Putamen (tissue), 1 donor: ENCODE measurements around the gene PYM1.
A peak's percentile ranks its signal among the peaks of the same experiment; 100 is the strongest.
"Not testable (repeated sequence)": the region's sequence is repeated elsewhere in the genome, so short reads cannot be mapped to it uniquely, and the experiment has no call there.

Experiments used
- DNase-seq: peaks from one replicate; pipeline ENCODE4 v3.0.0-alpha.2; 2016; ENCODE audit warnings: low spot score

Gene PYM1

GRCh38 chr12:55909513-55909884 lies 18.2 kb downstream of the PYM1 start:
- DNase-seq = no peak

- DNase-seq = peak; percentile 10
These were observed 18.8 kb downstream of the PYM1 start for GRCh38 chr12:55908726-55909512.

DNA sequence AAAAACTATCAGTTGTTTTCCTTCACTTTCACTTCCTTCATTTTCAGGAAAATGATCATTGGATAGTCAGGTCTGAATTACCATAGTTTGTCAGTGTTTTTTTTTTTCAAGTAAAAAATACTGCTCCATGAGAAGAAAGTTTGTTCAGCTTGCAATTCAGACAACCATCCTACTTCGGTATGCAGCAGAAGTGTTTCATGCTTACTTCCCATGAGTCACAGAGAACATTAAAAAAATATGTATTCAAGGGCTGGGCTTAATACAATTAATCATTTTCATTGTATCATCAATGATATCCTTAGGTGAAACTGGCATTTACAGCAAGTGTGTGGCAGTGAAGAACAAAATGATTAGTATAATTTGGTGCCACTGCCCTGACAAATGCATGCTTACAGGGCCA lies 21.6 kb downstream of the PYM1 start:
- DNase-seq = no peak

- DNase-seq = no peak
These were observed 25.7 kb downstream of the PYM1 start for GRCh38 chr12:55901881-55902490.

DNA sequence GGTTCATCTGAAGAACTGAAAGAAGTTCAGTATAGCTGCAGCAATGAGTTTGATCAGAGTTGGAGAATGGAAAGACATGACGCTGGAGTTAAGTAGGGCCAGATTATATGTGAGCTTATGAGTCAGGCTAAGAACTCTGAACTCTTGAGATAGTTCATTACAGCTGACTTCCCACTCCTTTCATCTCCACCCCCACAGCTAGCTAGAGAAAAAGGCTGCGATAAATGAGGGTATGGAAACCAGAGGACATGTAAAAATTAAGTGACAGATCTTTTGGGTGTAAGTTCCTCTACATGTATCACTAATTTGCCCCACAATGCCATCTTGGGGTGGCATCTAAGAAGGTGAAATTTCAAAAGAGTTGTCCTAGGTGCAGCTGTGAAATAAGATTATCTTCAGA lies 28.6 kb downstream of the PYM1 start:
- DNase-seq = peak; percentile 8

DNA sequence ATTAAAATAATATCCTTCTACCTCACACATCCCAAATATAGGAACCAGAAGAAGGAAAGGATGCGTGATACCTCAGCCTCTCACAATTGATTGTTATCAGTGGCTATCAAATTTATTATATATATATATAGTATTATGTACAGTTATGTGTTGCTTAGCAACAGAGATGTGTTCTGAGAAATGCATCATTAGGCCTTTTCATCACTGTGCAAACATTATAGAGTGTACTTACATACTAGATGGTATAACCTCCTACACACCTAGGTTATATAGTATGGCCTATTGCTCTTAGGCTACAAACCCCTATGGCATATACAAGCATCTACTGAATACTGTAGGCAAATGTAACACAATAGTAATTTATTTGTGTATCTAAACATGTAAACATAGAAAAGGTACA lies 34.0 kb downstream of the PYM1 start:
- DNase-seq = no peak

DNA sequence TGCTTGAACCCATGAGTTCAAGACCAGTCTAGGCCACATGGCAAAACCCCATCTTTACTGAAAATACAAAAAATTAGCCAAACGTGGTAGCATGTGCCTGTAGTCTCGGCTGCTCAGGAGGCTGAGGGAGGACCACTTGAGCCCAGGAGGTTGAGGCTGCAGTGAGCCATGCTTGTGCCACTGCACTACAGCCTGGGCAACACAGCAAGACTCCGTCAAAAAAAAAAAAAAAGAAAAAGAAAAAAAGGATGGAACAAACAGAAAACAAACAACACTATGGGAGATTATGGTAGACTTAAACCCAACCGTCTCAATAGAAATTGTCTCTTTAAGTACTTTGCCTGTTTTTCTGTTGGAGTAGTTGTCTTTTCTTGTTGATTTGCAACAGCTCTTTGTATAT lies 36.4 kb downstream of the PYM1 start:
- no peak for DNase-seq

- DNase-seq = no peak
These were observed 42.6 kb downstream of the PYM1 start for GRCh38 chr12:55885113-55885512.

DNA sequence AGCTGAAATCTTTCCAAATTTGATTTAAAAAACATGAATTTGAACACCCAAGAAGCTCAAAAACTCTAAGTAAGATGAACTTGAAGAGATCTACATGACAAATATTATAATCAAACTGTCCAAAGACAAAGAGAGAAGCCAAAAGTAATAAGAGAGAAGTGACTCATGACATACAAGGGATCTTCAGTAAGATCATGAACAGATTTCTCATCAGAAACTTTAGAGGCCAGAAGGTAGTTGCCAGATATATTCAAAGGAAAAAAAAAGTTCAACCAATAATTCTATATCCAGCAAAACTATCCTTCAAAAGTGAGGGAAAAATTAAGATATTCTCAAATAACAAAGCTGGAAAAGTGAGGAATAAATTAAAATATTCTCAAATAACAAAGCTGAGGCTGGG lies 49.9 kb downstream of the PYM1 start:
- DNase-seq = no peak

DNA sequence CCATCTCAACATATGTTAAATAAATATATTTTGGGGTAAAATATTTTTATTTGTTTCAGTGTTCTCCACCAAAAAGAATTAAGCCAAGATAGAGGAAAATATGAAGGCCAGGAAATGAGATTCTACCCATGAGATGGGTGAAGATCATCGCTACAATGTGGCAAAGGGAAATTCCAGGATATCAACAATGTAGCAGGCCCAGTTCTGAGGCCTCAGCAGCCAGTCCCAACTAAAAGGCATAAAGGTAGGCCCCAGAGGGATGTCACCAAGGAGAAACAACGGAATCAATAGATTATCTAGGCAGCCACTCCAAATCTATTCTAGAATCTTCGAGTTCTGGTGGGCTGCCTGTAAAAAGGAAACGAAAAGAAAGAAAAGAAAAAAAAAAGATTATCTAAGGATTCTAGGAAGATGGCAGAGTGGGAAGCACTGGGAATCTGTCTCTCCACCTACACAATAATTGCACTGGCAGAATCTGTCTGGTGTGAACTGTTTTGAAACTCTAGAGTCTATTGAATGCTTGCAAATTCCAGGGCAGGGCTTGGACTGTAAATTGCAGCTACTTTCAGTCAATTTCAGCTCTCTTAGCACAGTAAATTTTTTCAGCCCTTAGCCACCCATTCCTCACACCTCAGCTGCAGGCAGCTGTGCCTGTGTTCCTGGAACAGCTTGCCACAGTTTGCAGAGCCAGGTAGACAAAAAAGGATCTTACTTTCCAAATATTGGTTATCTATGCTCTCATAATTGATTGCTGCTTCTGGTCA lies 51.8 kb downstream of the PYM1 start:
- DNase-seq = peak; percentile 20

GRCh38 chr12:55874443-55874842 lies 53.3 kb downstream of the PYM1 start:
- no peak for DNase-seq

DNA sequence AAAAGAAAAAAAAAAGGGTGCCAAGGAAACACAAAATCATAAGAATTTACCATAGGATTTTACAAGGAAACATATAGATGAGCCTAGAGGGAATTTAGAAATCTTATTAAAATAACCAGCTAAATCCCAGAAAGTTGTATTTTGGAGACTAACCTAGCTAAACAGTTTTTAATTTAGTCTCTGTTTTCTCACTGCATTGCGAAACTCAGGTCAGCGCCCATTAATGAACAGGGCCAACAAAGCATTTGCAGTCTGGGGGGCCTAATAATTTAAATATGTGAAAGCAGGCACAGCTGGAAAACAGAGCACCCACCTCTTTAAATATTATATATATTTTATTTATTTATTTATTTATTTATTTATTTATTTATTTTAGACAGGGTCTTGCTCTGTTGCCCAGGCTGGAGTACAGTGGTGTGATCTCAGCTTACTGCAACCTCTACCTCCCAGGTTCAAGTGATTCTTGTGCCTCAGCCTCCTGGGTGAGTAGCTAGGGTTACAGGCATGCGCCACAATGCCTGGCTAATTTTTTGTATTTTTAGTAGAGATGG lies 61.2 kb downstream of the PYM1 start:
- not testable (repeated sequence) for DNase-seq

GRCh38 chr12:55865327-55865726 lies 62.4 kb downstream of the PYM1 start:
- DNase-seq = no peak

GRCh38 chr12:55862931-55863330 lies 64.8 kb downstream of the PYM1 start:
- DNase-seq = not testable (repeated sequence)

DNA sequence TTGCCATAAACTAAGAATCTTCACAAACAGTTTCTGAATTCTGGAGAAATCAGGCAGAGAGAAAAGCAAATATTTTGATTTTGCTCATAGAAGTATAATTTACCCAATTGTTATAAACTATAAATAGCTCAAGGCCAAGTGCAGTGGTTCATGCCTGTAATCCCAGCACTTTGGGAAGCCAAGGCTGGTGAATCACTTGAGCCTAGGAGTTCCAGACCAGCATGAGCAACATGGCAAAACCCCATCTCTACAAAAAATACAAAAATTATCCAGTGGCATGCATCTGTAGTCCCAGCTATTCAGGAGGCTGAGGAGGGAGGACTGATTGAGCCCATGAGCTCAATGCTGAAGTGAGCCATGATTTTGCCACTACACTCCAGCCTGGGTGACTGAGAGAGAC lies 65.4 kb downstream of the PYM1 start:
- no peak for DNase-seq

- DNase-seq = no peak
These were observed 65.8 kb downstream of the PYM1 start for GRCh38 chr12:55861871-55862270.

DNA sequence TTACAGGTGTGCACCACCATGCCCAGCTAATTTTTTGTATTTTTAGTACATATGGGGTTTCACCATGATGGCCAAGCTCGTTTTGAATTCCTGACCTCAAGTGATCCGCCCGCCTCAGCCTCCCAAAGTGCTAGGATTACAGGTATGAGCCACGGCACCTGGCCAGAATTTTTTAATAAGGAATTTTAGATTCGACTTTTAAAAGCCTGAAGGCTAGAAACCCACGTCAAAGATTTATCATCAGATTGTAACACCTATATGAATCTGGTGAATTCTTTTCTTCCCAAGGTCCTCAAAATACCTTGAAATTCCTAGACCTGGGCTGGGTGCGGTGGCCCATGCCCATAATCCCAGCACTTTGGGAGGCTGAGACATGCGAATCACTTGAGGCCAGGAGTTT lies 66.3 kb downstream of the PYM1 start:
- no peak for DNase-seq

DNA sequence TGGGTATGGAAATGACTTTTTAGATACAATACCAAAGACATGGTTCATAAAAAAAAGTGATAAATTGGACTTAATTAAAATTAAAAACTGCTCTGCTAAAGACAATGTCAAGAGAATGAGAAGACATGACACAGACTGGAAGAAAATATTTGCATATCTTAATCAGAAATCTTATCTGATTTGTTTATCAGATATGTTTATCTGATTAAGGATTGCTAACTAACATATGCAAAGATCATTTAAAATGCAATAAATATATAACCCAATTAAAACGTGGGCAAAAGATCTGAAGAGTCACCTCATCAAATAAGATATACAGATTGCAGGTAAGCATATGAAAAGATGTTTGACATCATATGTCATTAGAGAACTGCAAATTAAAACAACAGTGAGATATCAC lies 75.0 kb downstream of the PYM1 start:
- no peak for DNase-seq
